Lower lobe of right lung (tissue), 2 donors: ENCODE measurements around the gene ENPP5. TPM values are rescaled to one million over a fixed set of nuclear protein-coding genes. Genes with fewer than 3 reads are reported as not detected.

Source experiments
- ATAC-seq, 2 donors: fragments of 200-7000 bp; cut with Tn5 transposase; one replicate each; pipeline ENCODE4 v1.9.1; 2020 to 2022; ENCODE audit warnings: mild to moderate bottlenecking in 2 of 2, moderate library complexity in 2 of 2
- DNase-seq: peaks from one replicate; pipeline ENCODE4 v3.0.0-alpha.2; 2020
- H3K27ac ChIP-seq: fragments of 200-600 bp; one replicate; pipeline ENCODE4 v1.8.0; 2022
- H3K27me3 ChIP-seq: fragments of 200-600 bp; one replicate; pipeline ENCODE4 v1.8.0; 2022; ENCODE audit warnings: low read depth
- H3K36me3 ChIP-seq: fragments of 200-600 bp; one replicate; pipeline ENCODE4 v1.8.0; 2022; ENCODE audit warnings: mild to moderate bottlenecking
- H3K4me1 ChIP-seq: fragments of 200-600 bp; one replicate; pipeline ENCODE4 v1.8.0; 2022
- H3K4me3 ChIP-seq: fragments of 200-600 bp; one replicate; pipeline ENCODE4 v1.8.0; 2022; ENCODE audit warnings: mild to moderate bottlenecking
- H3K9me3 ChIP-seq: fragments of 200-600 bp; one replicate; pipeline ENCODE4 v1.8.0; 2022
- CTCF ChIP-seq: fragments of 200-600 bp; IDR thresholded peaks from one replicate; pipeline ENCODE4 v1.8.0; 2022; ENCODE audit warnings: antibody characterized with exemption, mild to moderate bottlenecking
- intact Hi-C: fragments of 100-400 bp; cut with DNase I; formaldehyde crosslinking; loops from one replicate; pipeline ENCODE4 v1.11.0; 2022
- total RNA-seq: library from RNA; stranded (reverse); fragmentation: NEBNext Ultra II Directional; extraction: Animal tissue kit (Norgen Biotek cat#: 25700); gene quantifications from one replicate; pipeline ENCODE4 v1.2.1, GENCODE V29; 2021
- donor health status: DM: no; HTN: yes; CAD: no; lungs with severe emphysema.

Gene ENPP5
- total RNA-seq, 1 donor from 2014 or later, result 11.4 TPM

GRCh38 chr6:46191961-46192360 lies 21.2 kb upstream of the ENPP5 start:
- DNase-seq (no peak), ATAC-seq (no peak)
- Histone ChIP-seq H3K4me1 (no peaks in the 10 kb centered on the region), H3K9me3 (no peaks in the 10 kb centered on the region), H3K27ac (no peak overlapping the region), H3K36me3 (no peaks in the 10 kb centered on the region), H3K27me3 (no peaks in the 10 kb centered on the region), H3K4me3 (no peak overlapping the region)
- no peak for TF ChIP-seq CTCF
- intact Hi-C loops, result no loop called here

- TF ChIP-seq CTCF, result no peak
- Histone ChIP-seq H3K27me3 (no peaks in the 10 kb centered on the region), H3K36me3 (no peaks in the 10 kb centered on the region), H3K4me3 (no peak overlapping the region), H3K27ac (no peak overlapping the region), H3K9me3 (no peaks in the 10 kb centered on the region), H3K4me1 (no peaks in the 10 kb centered on the region)
- no peak for ATAC-seq
- intact Hi-C loops, result no loop called here
- DNase-seq, result no peak
Observed at GRCh38 chr6:46190889-46191288, 20.1 kb upstream of the ENPP5 start.

GRCh38 chr6:46189726-46190125 lies 18.9 kb upstream of the ENPP5 start:
- no peak for TF ChIP-seq CTCF
- Histone ChIP-seq H3K4me3 (no peak overlapping the region), H3K36me3 (no peaks in the 10 kb centered on the region), H3K4me1 (no peaks in the 10 kb centered on the region), H3K9me3 (no peaks in the 10 kb centered on the region), H3K27ac (no peak overlapping the region), H3K27me3 (no peaks in the 10 kb centered on the region)
- ATAC-seq (no peak), DNase-seq (no peak)
- intact Hi-C loops, result no loop called here

GRCh38 chr6:46186583-46186982 lies 15.8 kb upstream of the ENPP5 start:
- Histone ChIP-seq H3K4me1 (no peaks in the 10 kb centered on the region), H3K9me3 (no peaks in the 10 kb centered on the region), H3K27ac (no peak overlapping the region), H3K36me3 (no peaks in the 10 kb centered on the region), H3K27me3 (no peaks in the 10 kb centered on the region), H3K4me3 (no peak overlapping the region)
- DNase-seq (no peak), ATAC-seq (no peak)
- intact Hi-C loops, result no loop called here
- TF ChIP-seq CTCF, result no peak

- intact Hi-C loops, result no loop called here
- DNase-seq, result no peak
- no peak overlapping the region for H3K4me3 ChIP-seq
- no peak for TF ChIP-seq CTCF
- no peaks in the 10 kb centered on the region for H3K36me3 ChIP-seq
- H3K27me3 ChIP-seq, result no peaks in the 10 kb centered on the region
- ATAC-seq, result no peak
- H3K27ac ChIP-seq, result no peak overlapping the region
- H3K9me3 ChIP-seq, result no peaks in the 10 kb centered on the region
- no peaks in the 10 kb centered on the region for H3K4me1 ChIP-seq
Observed at GRCh38 chr6:46184114-46184513, 13.3 kb upstream of the ENPP5 start.

GRCh38 chr6:46175976-46176375 lies 5.2 kb upstream of the ENPP5 start:
- H3K9me3 ChIP-seq, result no peaks in the 10 kb centered on the region
- intact Hi-C loops, result no loop called here
- peaks cover 6% of the 10 kb centered on the region for H3K27me3 ChIP-seq
- H3K4me1 ChIP-seq, result no peaks in the 10 kb centered on the region
- H3K4me3 ChIP-seq, result no peak overlapping the region
- TF ChIP-seq CTCF, result no peak
- ATAC-seq, result no peak
- DNase-seq, result no peak
- no peak overlapping the region for H3K27ac ChIP-seq
- H3K36me3 ChIP-seq, result no peaks in the 10 kb centered on the region
